ENCODE results near the gene PZP.

PZP gene

DNA sequence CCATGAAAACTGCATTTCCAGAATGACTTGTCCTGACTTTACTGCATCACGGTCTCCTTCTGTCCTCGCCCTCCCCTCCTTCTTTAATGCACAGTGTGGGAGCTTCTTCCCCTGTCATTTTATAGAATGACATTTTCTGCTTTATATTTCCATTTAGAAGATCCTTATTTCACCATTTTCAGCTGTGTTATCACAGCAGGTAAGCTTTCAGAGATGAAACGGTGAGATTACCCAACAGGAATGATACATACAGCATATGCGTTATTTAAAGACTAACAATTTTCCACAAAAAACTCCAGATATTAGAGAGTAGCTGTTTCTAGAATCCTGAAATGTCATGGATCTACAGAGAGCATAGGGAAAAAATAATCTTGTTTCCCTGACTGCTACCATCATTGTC lies 27.3 kb upstream of the PZP start:
- TF ChIP-seq GABPA (IDR thresholded peaks at IDR 0.05; ENCODE audit: low read depth) = no peak
- TF ChIP-seq POLR2AphosphoS5 (IDR thresholded peaks at IDR 0.05; ENCODE audit: low read depth) = no peak
- TF ChIP-seq SPI1 (IDR thresholded peaks at IDR 0.05; ENCODE audit: borderline replicate concordance, low read depth) = no peak
- TF ChIP-seq, protein P1, sequence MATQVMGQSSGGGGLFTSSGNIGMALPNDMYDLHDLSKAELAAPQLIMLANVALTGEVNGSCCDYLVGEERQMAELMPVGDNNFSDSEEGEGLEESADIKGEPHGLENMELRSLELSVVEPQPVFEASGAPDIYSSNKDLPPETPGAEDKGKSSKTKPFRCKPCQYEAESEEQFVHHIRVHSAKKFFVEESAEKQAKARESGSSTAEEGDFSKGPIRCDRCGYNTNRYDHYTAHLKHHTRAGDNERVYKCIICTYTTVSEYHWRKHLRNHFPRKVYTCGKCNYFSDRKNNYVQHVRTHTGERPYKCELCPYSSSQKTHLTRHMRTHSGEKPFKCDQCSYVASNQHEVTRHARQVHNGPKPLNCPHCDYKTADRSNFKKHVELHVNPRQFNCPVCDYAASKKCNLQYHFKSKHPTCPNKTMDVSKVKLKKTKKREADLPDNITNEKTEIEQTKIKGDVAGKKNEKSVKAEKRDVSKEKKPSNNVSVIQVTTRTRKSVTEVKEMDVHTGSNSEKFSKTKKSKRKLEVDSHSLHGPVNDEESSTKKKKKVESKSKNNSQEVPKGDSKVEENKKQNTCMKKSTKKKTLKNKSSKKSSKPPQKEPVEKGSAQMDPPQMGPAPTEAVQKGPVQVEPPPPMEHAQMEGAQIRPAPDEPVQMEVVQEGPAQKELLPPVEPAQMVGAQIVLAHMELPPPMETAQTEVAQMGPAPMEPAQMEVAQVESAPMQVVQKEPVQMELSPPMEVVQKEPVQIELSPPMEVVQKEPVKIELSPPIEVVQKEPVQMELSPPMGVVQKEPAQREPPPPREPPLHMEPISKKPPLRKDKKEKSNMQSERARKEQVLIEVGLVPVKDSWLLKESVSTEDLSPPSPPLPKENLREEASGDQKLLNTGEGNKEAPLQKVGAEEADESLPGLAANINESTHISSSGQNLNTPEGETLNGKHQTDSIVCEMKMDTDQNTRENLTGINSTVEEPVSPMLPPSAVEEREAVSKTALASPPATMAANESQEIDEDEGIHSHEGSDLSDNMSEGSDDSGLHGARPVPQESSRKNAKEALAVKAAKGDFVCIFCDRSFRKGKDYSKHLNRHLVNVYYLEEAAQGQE (IDR thresholded peaks at IDR 0.05; ENCODE audit: insufficient replicate concordance, low read depth) = no peak
- TF ChIP-seq, protein P2, sequence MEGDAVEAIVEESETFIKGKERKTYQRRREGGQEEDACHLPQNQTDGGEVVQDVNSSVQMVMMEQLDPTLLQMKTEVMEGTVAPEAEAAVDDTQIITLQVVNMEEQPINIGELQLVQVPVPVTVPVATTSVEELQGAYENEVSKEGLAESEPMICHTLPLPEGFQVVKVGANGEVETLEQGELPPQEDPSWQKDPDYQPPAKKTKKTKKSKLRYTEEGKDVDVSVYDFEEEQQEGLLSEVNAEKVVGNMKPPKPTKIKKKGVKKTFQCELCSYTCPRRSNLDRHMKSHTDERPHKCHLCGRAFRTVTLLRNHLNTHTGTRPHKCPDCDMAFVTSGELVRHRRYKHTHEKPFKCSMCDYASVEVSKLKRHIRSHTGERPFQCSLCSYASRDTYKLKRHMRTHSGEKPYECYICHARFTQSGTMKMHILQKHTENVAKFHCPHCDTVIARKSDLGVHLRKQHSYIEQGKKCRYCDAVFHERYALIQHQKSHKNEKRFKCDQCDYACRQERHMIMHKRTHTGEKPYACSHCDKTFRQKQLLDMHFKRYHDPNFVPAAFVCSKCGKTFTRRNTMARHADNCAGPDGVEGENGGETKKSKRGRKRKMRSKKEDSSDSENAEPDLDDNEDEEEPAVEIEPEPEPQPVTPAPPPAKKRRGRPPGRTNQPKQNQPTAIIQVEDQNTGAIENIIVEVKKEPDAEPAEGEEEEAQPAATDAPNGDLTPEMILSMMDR (IDR thresholded peaks at IDR 0.05; ENCODE audit: insufficient read depth, low read length) = no peak
- Histone ChIP-seq H3K27ac (replicated peaks) (no peak overlapping the region), H3K4me3 (replicated peaks; ENCODE audit: insufficient read depth, low read length) (no peak overlapping the region), H3K27me3 (ENCODE audit: insufficient read depth, poor library complexity, severe bottlenecking) (peaks cover 21% of the 10 kb centered on the region)
- no peak for DNase-seq (ENCODE audit: low read depth in 1 of 2, low spot score in 1 of 2)

DNA sequence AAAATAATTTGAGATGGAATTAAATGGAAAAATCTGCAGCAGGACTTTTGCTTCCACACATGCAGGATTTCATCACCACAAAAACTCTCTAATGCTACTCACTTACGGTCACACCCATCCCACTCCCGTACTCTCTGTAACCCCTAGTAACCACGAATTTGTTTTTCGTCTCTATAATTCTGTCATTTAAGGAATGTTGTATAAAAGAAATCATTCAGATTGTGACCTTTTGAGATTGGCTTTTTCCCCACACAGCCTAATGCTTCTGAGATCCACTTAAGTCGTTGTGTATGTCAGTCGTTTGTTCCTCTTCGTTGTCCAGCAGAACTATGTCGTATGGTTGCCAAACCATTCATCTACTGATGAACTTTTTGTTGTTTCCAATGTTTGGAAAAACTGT lies 19.8 kb upstream of the PZP start:
- no peak for DNase-seq (ENCODE audit: low read depth in 1 of 2, low spot score in 1 of 2)
- Histone ChIP-seq H3K27ac (replicated peaks) (no peak overlapping the region), H3K4me3 (replicated peaks; ENCODE audit: insufficient read depth, low read length) (no peak overlapping the region), H3K27me3 (ENCODE audit: insufficient read depth, poor library complexity, severe bottlenecking) (peaks cover 2% of the 10 kb centered on the region)
- TF ChIP-seq SPI1 (IDR thresholded peaks at IDR 0.05; ENCODE audit: borderline replicate concordance, low read depth) (no peak), POLR2AphosphoS5 (IDR thresholded peaks at IDR 0.05; ENCODE audit: low read depth) (no peak), GABPA (IDR thresholded peaks at IDR 0.05; ENCODE audit: low read depth) (no peak)
- TF ChIP-seq, protein P2 (IDR thresholded peaks at IDR 0.05; ENCODE audit: insufficient read depth, low read length) = no peak
- TF ChIP-seq, protein P1 (IDR thresholded peaks at IDR 0.05; ENCODE audit: insufficient replicate concordance, low read depth) = no peak

DNA sequence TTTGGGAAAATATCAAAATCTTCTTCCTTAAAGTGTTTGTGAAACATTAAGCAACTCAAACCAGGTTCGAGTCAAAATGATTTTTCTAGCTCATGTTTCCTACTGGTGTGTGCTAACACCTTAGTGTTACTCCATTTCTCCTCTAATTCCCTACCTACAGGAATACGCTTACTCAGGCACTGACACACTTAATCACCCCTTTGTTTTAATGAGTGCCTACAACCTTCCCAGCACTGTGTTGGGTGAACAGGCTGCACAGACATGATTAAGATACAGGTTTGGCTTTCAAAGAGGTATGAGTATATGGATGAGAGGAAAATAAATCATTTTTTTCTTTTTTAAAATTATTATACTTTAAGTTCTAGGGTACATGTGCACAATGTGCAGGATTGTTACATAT lies 15.6 kb upstream of the PZP start:
- Histone ChIP-seq H3K27me3 (ENCODE audit: insufficient read depth, poor library complexity, severe bottlenecking) (no peaks in the 10 kb centered on the region), H3K27ac (replicated peaks) (no peak overlapping the region), H3K4me3 (replicated peaks; ENCODE audit: insufficient read depth, low read length) (no peak overlapping the region)
- TF ChIP-seq GABPA (IDR thresholded peaks at IDR 0.05; ENCODE audit: low read depth) (no peak), POLR2AphosphoS5 (IDR thresholded peaks at IDR 0.05; ENCODE audit: low read depth) (no peak), SPI1 (IDR thresholded peaks at IDR 0.05; ENCODE audit: borderline replicate concordance, low read depth) (no peak)
- TF ChIP-seq, protein P2 (IDR thresholded peaks at IDR 0.05; ENCODE audit: insufficient read depth, low read length) = no peak
- TF ChIP-seq, protein P1 (IDR thresholded peaks at IDR 0.05; ENCODE audit: insufficient replicate concordance, low read depth) = no peak
- DNase-seq (ENCODE audit: low read depth in 1 of 2, low spot score in 1 of 2) = no peak
